Myocyte (in vitro differentiated cells): ENCODE results near the gene CHN2. TPM values are rescaled to one million over a fixed set of nuclear protein-coding genes. Genes with fewer than 3 reads are reported as not detected.

Experiments used
- DNase-seq: peaks from one replicate; pipeline ENCODE4 v3.0.0-alpha.2; 2012; ENCODE audit warnings: low read depth
- total RNA-seq: library from RNA; depleted of rRNA; stranded (reverse); fragments of >200 nt; gene quantifications from 2 replicates; pipeline ENCODE4 v1.2.3, GENCODE V29; 2014

The CHN2 gene
- total RNA-seq, 1 donor from 2014 or later: 3.2 TPM

- DNase-seq: no peak
Observed at GRCh38 chr7:29458933-29459332, 264.4 kb downstream of the CHN2 start.

- no peak for DNase-seq
Observed at GRCh38 chr7:29459589-29459988, 265.0 kb downstream of the CHN2 start.

- no peak for DNase-seq
Observed at GRCh38 chr7:29461996-29462395, 267.4 kb downstream of the CHN2 start.

GRCh38 chr7:29463504-29464158, 269.1 kb downstream of the CHN2 start:
- no peak for DNase-seq

GRCh38 chr7:29464753-29465152, 270.2 kb downstream of the CHN2 start:
- no peak for DNase-seq

- no peak for DNase-seq
Observed at GRCh38 chr7:29467193-29467926, 272.8 kb downstream of the CHN2 start.

- no peak for DNase-seq
Observed at GRCh38 chr7:29468196-29468595, 273.6 kb downstream of the CHN2 start.

GRCh38 chr7:29469281-29469680, 274.7 kb downstream of the CHN2 start:
- DNase-seq: no peak

GRCh38 chr7:29469976-29470557, 275.5 kb downstream of the CHN2 start:
- no peak for DNase-seq

- DNase-seq: peak; percentile 47
Observed at GRCh38 chr7:29471444-29472138, 277.0 kb downstream of the CHN2 start.

- DNase-seq: no peak
Observed at GRCh38 chr7:29476916-29477315, 282.3 kb downstream of the CHN2 start.

- DNase-seq: no peak
Observed at GRCh38 chr7:29478226-29478625, 283.7 kb downstream of the CHN2 start.

GRCh38 chr7:29478687-29479240, 284.2 kb downstream of the CHN2 start:
- DNase-seq: no peak

- DNase-seq: no peak
Observed at GRCh38 chr7:29479301-29480200, 285.0 kb downstream of the CHN2 start.

- no peak for DNase-seq
Observed at GRCh38 chr7:29480451-29480850, 285.9 kb downstream of the CHN2 start.

- DNase-seq: no peak
Observed at GRCh38 chr7:29480934-29481651, 286.5 kb downstream of the CHN2 start.

- DNase-seq: no peak
Observed at GRCh38 chr7:29482056-29482455, 287.5 kb downstream of the CHN2 start.

- no peak for DNase-seq
Observed at GRCh38 chr7:29483219-29484104, 288.9 kb downstream of the CHN2 start.

GRCh38 chr7:29484280-29484679, 289.7 kb downstream of the CHN2 start:
- DNase-seq: no peak
